HG02884 (cell line): ENCODE measurements around the gene GAA.
A peak's percentile ranks its signal among the peaks of the same experiment; 100 is the strongest.
"Not testable (repeated sequence)": the region's sequence is repeated elsewhere in the genome, so short reads cannot be mapped to it uniquely, and the experiment has no call there.

Source experiments
- ATAC-seq: cut with Tn5 transposase; IDR thresholded peaks from one replicate; pipeline ENCODE4 v1.9.1; 2021; ENCODE audit warnings: mild to moderate bottlenecking, moderate library complexity; ENCODE audit not compliant: unreplicated experiment

GAA gene

DNA sequence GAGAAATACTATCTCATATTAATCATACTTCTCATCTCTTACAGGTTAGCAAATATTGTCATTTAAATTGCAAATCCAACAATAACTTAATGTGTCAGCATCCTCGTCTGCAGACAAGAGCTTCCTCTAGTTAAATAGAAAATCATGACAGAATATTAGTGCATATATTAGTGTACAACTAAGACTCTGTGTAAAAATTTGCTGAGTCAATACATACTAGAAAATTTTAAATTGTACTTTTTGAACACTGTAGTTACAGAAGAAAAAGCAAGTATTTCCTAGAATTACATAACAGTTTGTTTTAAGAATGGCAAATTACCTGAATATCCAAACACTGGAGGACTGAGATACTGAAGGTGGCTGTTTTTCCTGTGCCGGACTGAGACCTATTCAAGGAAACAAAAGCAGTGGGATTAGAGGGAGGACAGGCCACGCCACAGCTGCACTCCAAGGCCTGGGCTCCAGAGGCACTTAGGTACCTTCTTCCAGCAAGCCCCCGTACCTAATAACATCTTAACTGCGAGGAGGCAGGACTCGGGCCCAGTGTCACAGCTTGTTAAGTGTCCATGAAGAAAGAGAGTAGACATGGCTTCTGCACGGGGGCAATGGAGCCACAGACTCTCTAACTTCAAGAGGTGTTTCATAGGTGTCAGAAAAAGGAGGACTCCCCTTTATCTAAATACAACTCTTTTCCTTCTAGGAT is 40.2 kb downstream of the GAA start:
- ATAC-seq: no peak

DNA sequence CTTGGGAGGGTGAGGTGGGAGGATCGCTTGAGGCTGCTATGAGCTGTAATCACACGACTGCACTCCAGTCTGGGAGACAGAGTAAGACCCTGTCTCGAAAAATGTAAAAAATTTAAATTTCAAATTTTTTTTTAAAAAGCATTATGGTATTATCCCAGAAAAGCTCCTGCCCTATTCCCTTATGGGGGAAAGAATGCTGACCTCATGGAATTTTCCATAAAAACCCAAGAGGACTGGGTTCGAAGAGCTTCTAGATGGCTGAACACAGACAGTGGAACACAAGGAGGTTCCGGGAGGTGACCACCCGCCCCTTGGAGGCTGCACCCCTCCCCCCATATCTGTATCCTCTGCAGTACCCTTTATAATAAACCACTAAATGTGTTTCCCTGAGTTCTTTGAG is 41.5 kb downstream of the GAA start:
- no peak for ATAC-seq

DNA sequence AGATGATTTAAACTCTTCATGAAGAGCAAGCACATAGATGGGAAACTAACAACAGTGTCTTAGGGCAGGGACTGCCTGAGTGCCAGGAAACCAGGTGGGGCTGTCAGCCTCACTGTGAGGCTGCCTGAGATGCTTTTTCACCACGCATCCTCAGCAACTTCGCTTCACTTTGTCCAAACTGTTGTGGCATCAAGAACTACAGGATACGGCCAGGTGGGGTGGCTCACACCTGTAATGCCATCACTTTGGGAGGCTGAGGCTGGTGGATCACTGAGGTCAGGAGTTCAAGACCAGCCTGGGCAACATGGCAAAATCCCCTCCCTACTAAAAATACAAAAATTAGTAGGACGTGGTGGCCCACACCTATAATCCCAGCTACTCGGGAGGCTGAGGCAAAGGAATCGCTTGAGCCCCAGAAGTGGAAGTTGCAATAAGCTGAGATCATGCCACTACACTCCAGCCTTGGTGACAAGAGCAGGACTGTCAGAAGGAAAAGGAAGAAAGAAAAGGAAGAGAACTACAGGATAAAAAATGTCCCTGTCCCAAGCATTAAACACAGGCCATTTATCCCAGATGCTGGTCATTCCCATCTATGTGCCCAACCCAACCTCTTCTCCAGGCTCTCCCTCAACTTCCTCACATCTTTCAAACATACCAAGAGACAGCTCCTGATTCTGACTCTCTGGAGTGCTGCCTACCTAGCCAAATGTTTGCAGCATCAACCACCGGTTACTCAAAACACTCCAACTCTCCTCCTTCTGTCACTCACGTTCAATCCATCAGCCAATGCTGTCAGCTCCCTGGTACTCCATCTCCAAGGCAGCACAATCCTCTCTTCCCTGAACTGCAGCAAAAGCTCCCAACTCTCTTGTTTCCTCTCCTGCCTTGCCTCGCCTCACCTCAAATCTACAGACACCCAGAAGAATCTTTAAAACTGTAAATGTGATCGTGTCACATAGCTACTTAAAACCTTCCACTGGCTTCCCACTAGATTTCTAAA is 44.0 kb downstream of the GAA start:
- no peak for ATAC-seq

DNA sequence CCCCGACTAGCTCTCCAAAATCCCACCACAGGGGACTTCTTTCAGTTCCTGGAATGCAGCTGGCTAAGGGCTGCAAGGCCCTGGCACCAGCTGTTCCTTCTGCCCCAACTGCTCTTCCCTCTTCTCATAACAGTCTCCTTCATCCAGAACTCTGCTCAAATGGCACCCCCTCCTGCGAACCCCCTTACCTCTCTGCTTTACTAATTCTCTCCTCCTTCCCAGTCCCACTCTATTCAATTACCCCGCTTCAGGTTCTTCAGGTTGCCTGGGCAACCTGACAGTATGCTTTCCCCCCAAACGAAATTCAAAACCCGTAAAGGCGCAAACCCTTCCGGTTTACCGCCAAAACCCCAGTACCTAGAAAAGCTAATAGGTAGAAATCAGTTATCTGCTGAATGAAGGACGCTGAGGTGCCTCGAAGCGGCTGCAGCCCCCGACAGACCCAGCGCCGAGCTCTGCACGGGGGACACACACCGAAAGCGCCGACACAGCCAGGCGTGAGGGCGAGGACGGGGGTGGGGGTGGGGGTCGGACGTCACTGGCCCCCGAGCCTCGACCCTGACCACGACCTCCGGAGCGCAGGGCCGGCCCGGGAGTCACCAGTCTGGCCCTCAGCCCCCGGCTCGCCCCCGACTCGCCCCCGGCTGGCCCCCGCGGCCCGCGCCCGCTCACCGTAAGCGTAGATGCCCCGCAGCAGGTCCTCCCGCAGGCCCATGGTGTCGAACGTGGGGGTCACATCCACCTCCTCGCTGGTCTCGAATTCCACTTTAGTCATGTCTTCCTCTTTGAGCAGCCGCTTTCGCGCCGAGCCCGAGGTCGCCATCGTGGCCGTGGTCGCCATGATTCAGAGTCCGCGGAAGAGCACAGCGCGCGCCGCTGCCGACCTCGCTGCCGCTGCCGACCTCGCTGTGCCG is 45.0 kb downstream of the GAA start:
- ATAC-seq: no peak

DNA sequence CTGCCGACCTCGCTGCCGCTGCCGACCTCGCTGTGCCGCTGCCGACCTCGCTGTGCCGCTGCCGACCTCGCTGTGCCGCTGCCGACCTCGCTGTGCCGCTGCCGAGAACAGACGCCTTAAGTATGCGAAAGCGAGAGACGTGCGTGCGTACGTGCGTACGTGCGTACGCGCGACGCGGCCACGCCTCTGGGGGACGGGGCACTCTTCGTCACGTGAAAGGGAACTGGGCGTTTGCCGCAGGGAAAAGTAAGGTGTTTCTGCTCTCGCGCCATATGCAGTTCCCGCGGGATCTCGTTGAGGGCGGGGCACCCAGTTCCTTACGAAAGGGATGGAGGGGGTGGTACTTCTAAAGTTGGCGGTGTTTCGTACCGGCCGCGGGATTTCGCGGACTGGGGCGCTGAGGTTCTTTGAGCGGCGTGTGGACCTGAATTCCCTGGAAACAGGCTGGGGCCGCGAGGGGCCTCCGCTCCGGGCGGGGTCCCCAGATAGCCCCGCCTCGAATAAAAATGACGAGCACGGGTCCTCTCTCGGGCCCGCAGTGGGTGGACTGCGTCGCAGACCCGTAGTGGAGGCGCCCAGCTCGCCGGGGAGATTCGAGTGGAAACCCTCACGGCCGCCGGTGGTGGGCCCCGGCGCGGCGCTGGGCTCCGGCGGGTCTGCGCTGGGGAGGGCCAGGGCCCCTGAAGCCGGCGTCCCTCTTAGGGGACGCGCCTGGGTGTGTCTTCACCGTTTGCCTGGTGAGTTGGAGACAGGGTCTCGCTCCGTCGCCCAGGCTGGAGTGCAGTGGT is 45.8 kb downstream of the GAA start, which contains the start of gene EIF4A3:
Gene EIF4A3, minus strand, starts transcription at position 94 of the 788 bp plus-strand sequence. CDS start 167 bp downstream, outside the sequence.
- peak; percentile 87 for ATAC-seq

DNA sequence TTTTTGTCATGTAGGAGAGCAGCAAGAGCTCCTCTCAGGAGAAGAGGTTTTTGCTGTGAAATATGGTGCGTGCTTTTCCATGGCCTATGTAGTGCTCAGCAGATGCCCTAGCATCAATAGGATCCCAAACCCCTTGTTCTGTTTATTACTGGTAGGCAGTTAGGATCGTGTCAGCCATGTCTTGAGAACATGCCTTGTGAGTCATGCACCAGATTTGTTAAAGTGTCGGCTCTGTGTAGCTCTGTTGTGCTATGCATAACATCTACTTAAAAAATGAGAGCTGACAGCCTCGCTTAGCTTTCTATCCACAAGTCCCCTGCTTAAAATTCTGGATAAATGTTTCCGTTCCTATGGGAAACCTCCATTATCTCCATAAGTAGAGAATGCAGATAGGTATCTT is 50.0 kb downstream of the GAA start:
- ATAC-seq: no peak

DNA sequence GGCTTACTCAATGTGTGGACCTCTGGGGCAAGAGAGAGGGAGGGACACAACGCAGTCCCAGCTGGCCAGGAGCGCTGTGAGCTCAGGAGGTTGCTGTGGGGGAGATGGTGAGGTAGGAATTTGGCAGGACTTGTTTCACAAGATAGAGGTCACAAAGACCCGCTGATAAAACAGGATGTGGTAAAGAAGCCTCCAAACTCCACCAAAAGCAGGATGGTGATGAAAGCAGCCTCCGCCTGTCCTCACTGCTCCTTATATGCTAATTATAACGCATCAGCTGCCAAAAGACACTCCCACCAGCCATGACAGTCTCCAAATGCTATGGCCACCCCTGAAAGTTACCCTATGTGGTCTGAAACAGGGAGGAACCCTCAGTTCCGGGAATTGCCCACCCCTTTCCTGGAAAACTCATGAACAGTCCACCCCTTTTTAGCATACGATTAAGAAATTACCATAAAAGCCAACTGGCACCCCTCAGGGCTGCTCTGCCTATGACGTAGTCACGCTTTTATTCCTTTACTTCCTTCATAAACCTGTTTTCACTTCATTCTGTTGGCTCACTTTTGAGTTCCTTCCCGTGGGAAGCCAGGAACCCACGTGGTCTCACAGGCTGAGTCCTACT is 50.8 kb downstream of the GAA start:
- ATAC-seq: no peak

DNA sequence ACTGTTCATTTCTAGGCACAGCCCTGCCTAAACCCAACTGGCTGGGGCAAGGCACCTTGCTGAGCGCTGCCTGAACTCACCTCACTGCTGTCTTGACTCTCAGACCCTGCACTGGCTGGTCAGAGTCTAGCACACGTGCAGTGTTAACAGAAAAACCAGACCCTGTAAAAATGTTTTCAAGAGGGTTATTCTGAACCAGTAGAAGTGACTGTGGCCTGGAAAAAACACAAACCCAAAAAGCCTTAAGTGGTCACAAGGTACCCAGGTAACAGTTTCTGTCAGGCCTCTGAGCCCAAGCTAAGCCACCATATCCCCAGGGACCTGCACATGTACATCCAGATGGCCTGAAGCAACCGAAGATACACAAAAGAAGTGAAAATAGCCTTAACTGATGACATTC is 51.6 kb downstream of the GAA start:
- no peak for ATAC-seq

DNA sequence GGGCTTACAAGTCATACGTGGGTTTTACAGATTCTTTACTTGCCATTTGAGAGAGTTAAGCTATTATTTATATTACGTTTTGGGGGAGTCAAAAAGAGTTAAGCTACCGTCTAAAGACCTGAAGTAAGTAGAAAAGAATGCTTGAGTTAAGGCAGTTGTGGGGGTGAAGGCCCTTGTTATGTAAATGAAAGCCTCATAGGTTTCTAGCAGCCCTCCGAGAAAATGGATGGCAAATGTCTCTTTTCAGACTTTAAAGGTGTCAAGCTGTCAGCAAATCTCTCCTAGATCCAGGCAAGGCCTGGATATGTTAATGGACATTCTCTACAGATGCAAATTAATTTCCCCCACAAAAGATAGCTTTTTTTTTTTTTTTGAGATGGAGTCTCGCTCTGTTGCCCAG is 52.8 kb downstream of the GAA start:
- no peak for ATAC-seq

DNA sequence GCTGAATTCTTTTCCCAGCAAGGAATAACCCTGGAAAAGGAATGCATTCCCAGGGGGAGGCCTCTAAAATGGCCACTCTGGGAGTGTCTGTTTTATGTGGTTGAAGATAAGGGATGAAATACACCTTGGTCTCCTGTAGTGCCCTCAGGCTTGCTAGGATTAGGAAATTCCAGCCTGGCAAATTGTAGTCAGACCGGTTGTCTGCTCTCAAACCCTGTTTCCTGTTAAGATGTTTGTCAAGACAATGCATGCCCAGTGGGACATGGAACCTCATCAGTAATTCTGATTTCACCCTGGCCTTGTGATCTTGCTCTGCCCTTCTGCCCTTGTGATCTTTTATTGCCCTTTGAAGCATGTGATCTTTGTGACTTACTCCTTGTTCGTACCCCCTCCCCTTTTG is 54.2 kb downstream of the GAA start:
- ATAC-seq: not testable (repeated sequence)

DNA sequence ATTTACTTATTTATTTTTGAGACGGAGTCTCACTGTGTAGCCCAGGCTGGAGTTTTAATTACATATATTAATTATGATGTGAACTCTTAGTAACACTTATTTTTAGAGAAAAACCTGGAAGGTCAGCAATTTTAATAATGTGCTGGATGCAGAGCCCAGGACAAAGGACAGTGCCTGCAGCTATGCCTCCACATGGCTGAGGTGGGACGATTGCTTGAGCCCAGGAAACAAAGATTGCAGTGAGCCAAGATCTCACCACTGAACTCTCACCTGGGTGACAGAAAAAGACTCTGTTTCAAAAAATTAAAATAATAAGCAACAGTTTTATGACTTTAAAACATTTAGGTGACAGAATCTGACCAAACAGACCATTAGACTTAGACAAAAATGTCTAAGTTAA is 57.5 kb downstream of the GAA start:
- ATAC-seq: no peak

DNA sequence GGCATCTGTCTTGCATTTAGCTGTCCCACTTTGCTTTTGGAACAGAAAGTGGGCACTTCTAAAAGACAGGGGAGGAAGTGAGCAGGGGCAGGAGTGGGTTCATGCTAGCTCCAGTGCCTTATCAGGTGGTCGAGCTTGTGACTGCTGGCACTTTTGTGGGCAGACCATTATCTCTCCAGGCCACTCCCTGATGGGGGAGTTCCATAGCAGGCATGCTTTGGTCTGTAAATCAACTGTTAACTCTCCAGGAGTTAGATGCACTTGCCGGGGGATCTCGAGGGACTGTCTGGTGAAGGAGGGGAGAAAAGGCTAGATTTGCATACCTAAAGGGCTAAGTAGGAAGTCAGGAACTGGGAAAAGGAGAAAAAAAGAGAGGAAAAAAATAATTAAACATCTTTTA is 59.2 kb downstream of the GAA start:
- no peak for ATAC-seq

DNA sequence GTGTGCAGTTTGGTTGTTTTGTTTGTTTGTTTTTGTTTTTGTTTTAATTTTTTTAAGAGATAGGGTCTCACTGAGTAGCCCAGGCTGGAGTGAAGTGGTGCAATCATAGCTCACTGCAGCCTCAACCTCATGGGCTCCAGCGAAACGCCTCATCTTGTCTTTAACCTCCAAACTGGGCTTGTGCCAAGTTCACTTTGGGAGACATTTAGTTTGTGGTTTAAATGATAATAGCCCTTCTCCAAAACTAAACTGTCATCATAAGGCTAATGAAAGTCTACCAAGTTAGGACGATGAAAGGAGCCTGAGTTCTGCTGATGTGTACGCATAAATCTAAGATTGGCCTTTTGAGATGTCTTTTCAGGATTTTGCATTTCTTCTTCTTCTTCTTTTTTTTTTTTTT is 62.0 kb downstream of the GAA start:
- no peak for ATAC-seq

DNA sequence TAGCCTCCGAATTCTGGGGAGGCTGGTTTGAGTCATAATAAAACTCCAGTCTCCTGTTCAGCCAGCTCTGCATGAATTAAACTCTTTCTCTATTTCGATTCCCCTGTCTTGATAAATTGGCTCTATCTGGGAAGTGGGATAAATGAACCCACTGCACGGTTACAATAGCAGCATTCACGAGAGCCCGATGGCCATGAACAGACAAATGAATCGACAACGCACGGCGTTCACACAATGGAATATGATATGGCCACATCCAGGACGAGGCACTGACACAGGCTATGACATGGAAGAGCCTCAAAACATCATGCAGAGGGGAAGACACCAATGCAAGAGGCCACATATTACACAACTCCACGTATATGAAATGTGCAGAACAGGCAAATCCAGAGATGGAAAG is 62.8 kb downstream of the GAA start:
- ATAC-seq: no peak

DNA sequence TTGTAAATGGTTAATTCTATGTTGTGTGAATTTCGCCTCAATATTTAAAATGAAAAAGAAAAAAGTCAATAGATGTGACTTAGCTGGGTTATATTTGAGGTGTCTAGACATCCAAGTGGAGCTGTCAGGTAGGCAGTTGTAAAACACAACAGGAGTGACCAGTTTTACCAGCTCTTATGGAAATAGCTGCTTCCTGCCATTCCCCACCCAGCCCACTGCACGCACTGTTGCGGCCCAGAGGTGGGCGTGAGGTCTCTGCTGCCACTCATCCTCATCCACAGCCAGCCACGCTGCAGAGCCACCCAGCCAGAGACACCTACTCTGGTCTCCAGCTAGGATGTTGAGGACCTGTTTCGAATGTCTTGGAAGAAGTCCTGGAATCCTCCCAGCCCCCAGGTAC is 65.1 kb downstream of the GAA start:
- no peak for ATAC-seq

DNA sequence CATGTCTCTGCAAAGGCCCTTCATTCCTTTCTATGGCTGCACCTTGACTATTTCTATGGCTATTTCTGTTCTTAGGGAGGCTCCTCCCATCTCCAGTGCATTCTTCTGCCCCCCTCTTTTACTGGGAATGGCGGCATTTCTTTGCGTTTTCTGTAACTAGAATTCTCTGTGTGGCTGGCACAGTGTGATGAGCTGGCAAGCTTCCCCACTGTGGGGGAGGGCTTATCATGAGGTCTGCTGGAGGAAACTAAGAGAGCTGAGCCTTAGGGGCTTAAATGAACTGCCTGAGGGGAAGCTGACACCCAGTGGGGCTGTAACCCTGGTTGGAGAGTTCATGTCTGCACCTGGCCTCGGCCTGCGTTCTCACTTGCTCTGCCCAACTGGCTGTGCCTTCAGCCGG is 67.0 kb downstream of the GAA start:
- ATAC-seq: no peak

DNA sequence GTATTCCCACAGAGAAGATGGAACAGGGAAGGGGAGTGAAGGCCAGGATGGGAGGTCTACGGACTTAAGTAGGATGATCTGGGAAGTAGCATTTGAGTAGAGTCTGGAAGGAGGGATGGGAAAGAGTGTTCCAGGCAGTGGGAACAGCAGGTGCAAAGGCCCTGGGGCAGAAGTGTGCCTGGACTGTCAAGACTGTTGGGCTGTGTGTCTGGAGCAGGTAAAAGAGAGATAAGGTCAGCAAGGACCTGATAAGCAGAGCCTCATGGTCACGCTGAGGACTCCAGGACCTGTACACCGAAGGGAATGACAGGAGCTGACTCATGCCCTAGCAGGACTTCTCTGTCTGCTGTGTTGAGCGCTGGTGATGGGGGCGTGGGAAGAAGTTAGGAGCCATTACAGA is 67.7 kb downstream of the GAA start:
- no peak for ATAC-seq
